IPS-18c (cell line): ENCODE results near the gene MRM2.
A peak's percentile ranks its signal among the peaks of the same experiment; 100 is the strongest.
"Not testable (repeated sequence)": the region's sequence is repeated elsewhere in the genome, so short reads cannot be mapped to it uniquely, and the experiment has no call there.

Experiments
- H3K4me3 ChIP-seq: 2 replicates; pipeline ENCODE4 v1.7.0; 2013; ENCODE audit warnings: low read depth, mild to moderate bottlenecking, low read length, moderate library complexity; ENCODE audit not compliant: insufficient read depth
- H3K9me3 ChIP-seq: one replicate; pipeline ENCODE4 v1.6.1; 2013; ENCODE audit warnings: mild to moderate bottlenecking, low read length, moderate library complexity; ENCODE audit not compliant: control insufficient read depth, insufficient read depth

MRM2 gene

GRCh38 chr7:2271273-2272026, 29.4 kb upstream of the MRM2 start:
- H3K9me3 ChIP-seq = peaks cover 6% of the 10 kb centered on the region
- no peak overlapping the region for H3K4me3 ChIP-seq

- peaks cover 5% of the 10 kb centered on the region for H3K9me3 ChIP-seq
- H3K4me3 ChIP-seq = no peak overlapping the region
These were observed 28.5 kb upstream of the MRM2 start for GRCh38 chr7:2270495-2270894.

GRCh38 chr7:2269991-2270460, 28.0 kb upstream of the MRM2 start:
- H3K9me3 ChIP-seq = peaks cover 7% of the 10 kb centered on the region
- H3K4me3 ChIP-seq = 0 out of 2 replicates have a peak overlapping the region, but pooled peaks have one; percentile 9

- H3K9me3 ChIP-seq = not testable (repeated sequence)
- H3K4me3 ChIP-seq = 0 out of 2 replicates have a peak overlapping the region, but pooled peaks have one; percentile 9
These were observed 27.3 kb upstream of the MRM2 start for GRCh38 chr7:2269089-2269990.

GRCh38 chr7:2266911-2267310, 24.9 kb upstream of the MRM2 start:
- Histone ChIP-seq H3K9me3 (peaks cover 7% of the 10 kb centered on the region), H3K4me3 (no peak overlapping the region)

GRCh38 chr7:2264158-2264557, 22.2 kb upstream of the MRM2 start:
- Histone ChIP-seq H3K9me3 (peaks cover 3% of the 10 kb centered on the region), H3K4me3 (no peak overlapping the region)

- Histone ChIP-seq H3K4me3 (no peak overlapping the region), H3K9me3 (peaks cover 3% of the 10 kb centered on the region)
These were observed 21.2 kb upstream of the MRM2 start for GRCh38 chr7:2263176-2263575.

- peaks cover 3% of the 10 kb centered on the region for H3K9me3 ChIP-seq
These were observed 19.6 kb upstream of the MRM2 start for GRCh38 chr7:2261611-2262010.

GRCh38 chr7:2260820-2261219, 18.8 kb upstream of the MRM2 start:
- no peak overlapping the region for H3K4me3 ChIP-seq
- H3K9me3 ChIP-seq = peaks cover 3% of the 10 kb centered on the region

More at GRCh38 chr7:2261611-2262010, 19.6 kb upstream of the MRM2 start:
- H3K4me3 ChIP-seq = no peak overlapping the region

- H3K9me3 ChIP-seq = no peaks in the 10 kb centered on the region
- H3K4me3 ChIP-seq = no peak overlapping the region
These were observed 17.5 kb upstream of the MRM2 start for GRCh38 chr7:2259480-2259879.

- H3K4me3 ChIP-seq = no peak overlapping the region
- no peaks in the 10 kb centered on the region for H3K9me3 ChIP-seq
These were observed 16.8 kb upstream of the MRM2 start for GRCh38 chr7:2258661-2259365.

- H3K4me3 ChIP-seq = no peak overlapping the region
- H3K9me3 ChIP-seq = no peaks in the 10 kb centered on the region
These were observed 15.6 kb upstream of the MRM2 start for GRCh38 chr7:2257651-2258050.

- Histone ChIP-seq H3K9me3 (no peaks in the 10 kb centered on the region), H3K4me3 (no peak overlapping the region)
These were observed 15.1 kb upstream of the MRM2 start for GRCh38 chr7:2257046-2257551.

GRCh38 chr7:2256306-2257045, 14.5 kb upstream of the MRM2 start:
- H3K9me3 ChIP-seq = no peaks in the 10 kb centered on the region
- H3K4me3 ChIP-seq = no peak overlapping the region

GRCh38 chr7:2255145-2256139, 13.4 kb upstream of the MRM2 start:
- Histone ChIP-seq H3K9me3 (no peaks in the 10 kb centered on the region), H3K4me3 (no peak overlapping the region)
